Measurements from ENCODE around the gene NR0B2.
"Not testable (repeated sequence)": the region's sequence is repeated elsewhere in the genome, so short reads cannot be mapped to it uniquely, and the experiment has no call there.

The NR0B2 gene

GRCh38 chr1:26879793-26880192, 34.0 kb downstream of the NR0B2 start:
- no peak overlapping the region for H3K4me3 ChIP-seq (ENCODE audit: low read depth, low read length)
- TF ChIP-seq CTCF (IDR thresholded peaks at IDR 0.05; ENCODE audit: insufficient read depth, low read depth, low read length, missing control alignments): no peak
- DNase-seq (ENCODE audit: low read depth): no peak

- no peak for TF ChIP-seq CTCF (IDR thresholded peaks at IDR 0.05; ENCODE audit: insufficient read depth, low read depth, low read length, missing control alignments)
- H3K4me3 ChIP-seq (ENCODE audit: low read depth, low read length): no peak overlapping the region
- no peak for DNase-seq (ENCODE audit: low read depth)
Measured at GRCh38 chr1:26877326-26877725, 36.4 kb downstream of the NR0B2 start.

- no peak overlapping the region for H3K4me3 ChIP-seq (ENCODE audit: low read depth, low read length)
- DNase-seq (ENCODE audit: low read depth): no peak
- no peak for TF ChIP-seq CTCF (IDR thresholded peaks at IDR 0.05; ENCODE audit: insufficient read depth, low read depth, low read length, missing control alignments)
Measured at GRCh38 chr1:26874896-26875295, 38.9 kb downstream of the NR0B2 start.

GRCh38 chr1:26873097-26873496, 40.7 kb downstream of the NR0B2 start:
- DNase-seq (ENCODE audit: low read depth); H3K4me3 ChIP-seq (ENCODE audit: low read depth, low read length): not testable (repeated sequence)

- no peak for TF ChIP-seq CTCF (IDR thresholded peaks at IDR 0.05; ENCODE audit: insufficient read depth, low read depth, low read length, missing control alignments)
- H3K4me3 ChIP-seq (ENCODE audit: low read depth, low read length): peak overlapping the region; percentile 59
- peak; percentile 99 for DNase-seq (ENCODE audit: low read depth)
Measured at GRCh38 chr1:26864610-26865480, 48.9 kb downstream of the NR0B2 start.

- no peak for TF ChIP-seq CTCF (IDR thresholded peaks at IDR 0.05; ENCODE audit: insufficient read depth, low read depth, low read length, missing control alignments)
- peak overlapping the region; percentile 59 for H3K4me3 ChIP-seq (ENCODE audit: low read depth, low read length)
- no peak for DNase-seq (ENCODE audit: low read depth)
Measured at GRCh38 chr1:26863685-26864077, 50.1 kb downstream of the NR0B2 start.

- TF ChIP-seq CTCF (IDR thresholded peaks at IDR 0.05; ENCODE audit: insufficient read depth, low read depth, low read length, missing control alignments): peak; percentile 64
Measured at GRCh38 chr1:26862781-26863684, 50.7 kb downstream of the NR0B2 start, which contains the start of gene SFN. Gene SFN (plus strand): TSS chr1:26863149. CDS start chr1:26863213, 64 bp downstream.

More at GRCh38 chr1:26862781-26863684, 50.7 kb downstream of the NR0B2 start, which contains the start of gene SFN:
- DNase-seq (ENCODE audit: low read depth): peak; percentile 71
- peak within 1 kb of the TSS; percentile 59 for H3K4me3 ChIP-seq (ENCODE audit: low read depth, low read length)

Measured in GM12865 (cell line).